ENCODE data around the gene NRIP3. TPM values are rescaled to one million over a fixed set of nuclear protein-coding genes. Genes with fewer than 3 reads are reported as not detected.
A peak's percentile ranks its signal among the peaks of the same experiment; 100 is the strongest.

NRIP3 gene
- total and polyA plus RNA-seq, 9 of the 15 experiments (the other 6 are each of a cell fraction or from before 2014, with no cell fraction given) = 4.4 to 18.7 (median 11.6) TPM

- Histone ChIP-seq H3K4me1 (replicated peaks in 1 of 2; ENCODE audit: control insufficient read depth in 2 of 2, insufficient read depth in 2 of 2, low read length in 2 of 2) (peaks cover 13 to 22% of the 10 kb centered on the region in 2 experiments; a peak in 4 of 5 replicates), H3K4me3 (peak overlapping the region; percentile 96), H3K27me3 (ENCODE audit: control insufficient read depth in 2 of 2, insufficient read depth in 2 of 2, low read length in 2 of 2) (no peaks in the 10 kb centered on the region), H2AFZ (ENCODE audit: low read depth, low read length) (no peak overlapping the region), H3K4me2 (ENCODE audit: insufficient read depth, low read length) (peak overlapping the region; percentile 93), H3K27ac (ENCODE audit: extremely low read depth, low read depth, low read length) (peak overlapping the region; percentile 93), H4K20me1 (replicated peaks; ENCODE audit: control insufficient read depth, insufficient read depth, low read length) (no peaks in the 10 kb centered on the region), H3K9me3 (replicated peaks; ENCODE audit: control insufficient read depth, insufficient read depth, low read depth, low read length) (no peaks in the 10 kb centered on the region), H3K9me1 (ENCODE audit: control insufficient read depth, insufficient read depth, low read length) (no peaks in the 10 kb centered on the region), H3K9ac (ENCODE audit: insufficient read depth in 1 of 2, low read depth in 2 of 2, low read length in 2 of 2) (peak overlapping the region in 1 of 2 experiments; percentile 88; a peak in 2 of 4 replicates), H3K79me2 (ENCODE audit: control insufficient read depth, insufficient read depth, low read length) (peaks cover 54% of the 10 kb centered on the region), H3K36me3 (ENCODE audit: control insufficient read depth, insufficient read depth, low read length) (peaks cover 8% of the 10 kb centered on the region; the same call in 1 of the 3 replicates)
- in situ Hi-C loops (cut with MboI) (no loop called here), intact Hi-C loops (cut with micrococcal nuclease) (loop anchor here (5.0 kb wide), 1 partner anchor 39 kb away; the partner anchor contains the start of gene NRIP3)
- WGBS (ENCODE audit: insufficient coverage, low coverage, missing lambda C conversion rate) = 0% methylated on average over 2 of the region's 2 CpGs
- FAIRE-seq = peak; percentile 80
- CTCF ChIA-PET (ENCODE audit: low intra/inter-chr PET ratio) = no interaction called here
- no peak for ATAC-seq
- peak in 3 of 4 experiments; percentile 31 to 46 (median 39) for DNase-seq (ENCODE audit: extremely low read depth in 1 of 4, low spot score in 3 of 4)
- BruUV-seq (replicated peaks) = TSS peak; percentile 47
- POLR2A ChIA-PET = interaction anchor here (2.4 kb wide), 1 partner anchor 26 kb away, joined by 12 read pairs; no protein-coding TSS in a partner anchor
- TF ChIP-seq TAL1 (IDR thresholded peaks at IDR 0.05) = peak; percentile 39; the same call in 1 of the 2 replicates
- no peak for TF ChIP-seq ZNF584 (CRISPR knock-in tag; IDR thresholded peaks at IDR 0.05; ENCODE audit: low read depth)
- no peak for TF ChIP-seq TARDBP (IDR thresholded peaks at IDR 0.05)
- peak; percentile 55 for TF ChIP-seq CBFA2T2 (conservative IDR thresholded peaks at IDR 0.05)
- no peak for TF ChIP-seq FOXK2 (conservative IDR thresholded peaks at IDR 0.05 in 1 of 2, IDR thresholded peaks at IDR 0.05 in 1 of 2; ENCODE audit: low read depth in 2 of 2)
- no peak for TF ChIP-seq ELF4 (CRISPR knock-in tag; IDR thresholded peaks at IDR 0.05)
- TF ChIP-seq ZNF12 (CRISPR knock-in tag; IDR thresholded peaks at IDR 0.05) = no peak
- TF ChIP-seq ZNF583 (CRISPR knock-in tag; IDR thresholded peaks at IDR 0.05) = no peak
- no peak for TF ChIP-seq ZNF76 (CRISPR knock-in tag; IDR thresholded peaks at IDR 0.05; ENCODE audit: borderline replicate concordance)
- TF ChIP-seq POLR2AphosphoS5 (IDR thresholded peaks at IDR 0.05; ENCODE audit: control insufficient read depth, insufficient read depth, low read depth, low read length) = peak; percentile 28; the same call in 1 of the 2 replicates
- no peak for TF ChIP-seq ZNF766 (CRISPR knock-in tag; conservative IDR thresholded peaks at IDR 0.05)
- no peak for TF ChIP-seq ZNF785 (CRISPR knock-in tag; IDR thresholded peaks at IDR 0.05)
- TF ChIP-seq MTA2 (IDR thresholded peaks at IDR 0.05; ENCODE audit: low read depth) = peak; percentile 25; the same call in 1 of the 2 replicates
- TF ChIP-seq NFIX (CRISPR knock-in tag; IDR thresholded peaks at IDR 0.05; ENCODE audit: low read depth) = no peak
- TF ChIP-seq CBFA2T3 (IDR thresholded peaks at IDR 0.05) = peak; percentile 81
- peak; percentile 33; the same call in 1 of the 2 replicates for TF ChIP-seq NCOR1 (IDR thresholded peaks at IDR 0.05)
- TF ChIP-seq HMG20B (CRISPR knock-in tag; IDR thresholded peaks at IDR 0.05) = no peak
- TF ChIP-seq, protein P1, sequence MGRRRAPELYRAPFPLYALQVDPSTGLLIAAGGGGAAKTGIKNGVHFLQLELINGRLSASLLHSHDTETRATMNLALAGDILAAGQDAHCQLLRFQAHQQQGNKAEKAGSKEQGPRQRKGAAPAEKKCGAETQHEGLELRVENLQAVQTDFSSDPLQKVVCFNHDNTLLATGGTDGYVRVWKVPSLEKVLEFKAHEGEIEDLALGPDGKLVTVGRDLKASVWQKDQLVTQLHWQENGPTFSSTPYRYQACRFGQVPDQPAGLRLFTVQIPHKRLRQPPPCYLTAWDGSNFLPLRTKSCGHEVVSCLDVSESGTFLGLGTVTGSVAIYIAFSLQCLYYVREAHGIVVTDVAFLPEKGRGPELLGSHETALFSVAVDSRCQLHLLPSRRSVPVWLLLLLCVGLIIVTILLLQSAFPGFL (CRISPR knock-in tag; IDR thresholded peaks at IDR 0.05) = no peak
- TF ChIP-seq TEAD4 (IDR thresholded peaks at IDR 0.05; ENCODE audit: low read length) = peak; percentile 60
- no peak for TF ChIP-seq TEAD4 (CRISPR knock-in tag; IDR thresholded peaks at IDR 0.05; ENCODE audit: borderline replicate concordance)
- TF ChIP-seq UBTF (IDR thresholded peaks at IDR 0.05; ENCODE audit: borderline replicate concordance in 1 of 2, low read depth in 2 of 2, low read length in 2 of 2) = no peak
- no peak for TF ChIP-seq HDAC8 (tag; IDR thresholded peaks at IDR 0.05)
- no peak for TF ChIP-seq MAFG (tag; conservative IDR thresholded peaks at IDR 0.05)
Measured at GRCh38 chr11:8962841-8963240, 41.0 kb downstream of the NRIP3 start.

Data from K562 (cell line).